GM18867 (cell line): ENCODE measurements around the gene PPFIBP1.
"Not testable (repeated sequence)": the region's sequence is repeated elsewhere in the genome, so short reads cannot be mapped to it uniquely, and the experiment has no call there.

Source experiments
- ATAC-seq: cut with Tn5 transposase; IDR thresholded peaks from one replicate; pipeline ENCODE4 v1.9.1; 2021; ENCODE audit warnings: mild to moderate bottlenecking, moderate library complexity; ENCODE audit not compliant: unreplicated experiment

Gene PPFIBP1

DNA sequence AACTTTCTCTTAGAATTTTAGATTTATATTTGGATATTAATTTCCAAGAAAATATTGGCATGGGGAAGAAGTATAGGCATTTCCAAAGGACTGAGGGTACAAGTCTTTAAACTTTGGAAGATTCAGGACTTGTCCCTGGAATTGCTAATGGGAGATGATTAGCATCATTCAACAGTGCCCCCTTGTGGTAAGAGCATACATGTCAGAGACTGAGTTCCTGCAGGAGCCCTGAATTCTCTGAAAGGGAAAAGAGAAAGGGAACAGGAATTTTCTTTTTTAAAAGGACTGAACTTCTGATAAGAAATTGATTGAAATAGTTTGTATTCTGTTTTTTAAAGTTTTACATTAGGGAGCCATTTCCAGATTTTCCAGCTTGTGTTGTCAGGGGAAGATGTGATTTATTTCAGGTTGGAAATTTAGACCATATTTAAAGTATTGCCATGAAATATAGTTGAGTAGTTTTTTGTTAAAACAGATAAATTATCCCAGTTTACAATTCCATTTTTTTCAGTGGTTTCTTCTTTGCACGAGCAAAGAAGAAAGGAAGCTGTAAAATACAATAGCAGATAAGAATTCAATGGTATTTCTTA is 128.3 kb downstream of the PPFIBP1 start:
- ATAC-seq: no peak

DNA sequence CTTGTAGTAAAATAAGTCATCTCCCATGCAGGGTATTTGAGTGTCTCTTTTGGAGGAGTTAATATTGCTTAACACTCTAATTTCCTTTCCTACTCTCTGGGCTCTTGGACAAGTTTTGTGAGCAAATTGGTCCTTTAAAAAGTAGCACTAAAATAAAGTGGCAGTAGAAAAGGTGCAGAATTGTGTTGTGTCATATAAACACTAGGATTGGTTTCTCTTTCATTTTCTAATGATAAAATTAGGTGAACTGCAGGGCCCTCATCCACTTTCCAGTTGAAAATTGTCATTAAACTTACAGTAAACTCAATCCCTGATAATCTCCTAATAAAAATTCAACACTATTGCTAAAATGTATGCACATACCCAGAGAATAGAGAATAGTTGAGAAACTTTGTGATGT is 129.7 kb downstream of the PPFIBP1 start:
- ATAC-seq: peak; percentile 64

DNA sequence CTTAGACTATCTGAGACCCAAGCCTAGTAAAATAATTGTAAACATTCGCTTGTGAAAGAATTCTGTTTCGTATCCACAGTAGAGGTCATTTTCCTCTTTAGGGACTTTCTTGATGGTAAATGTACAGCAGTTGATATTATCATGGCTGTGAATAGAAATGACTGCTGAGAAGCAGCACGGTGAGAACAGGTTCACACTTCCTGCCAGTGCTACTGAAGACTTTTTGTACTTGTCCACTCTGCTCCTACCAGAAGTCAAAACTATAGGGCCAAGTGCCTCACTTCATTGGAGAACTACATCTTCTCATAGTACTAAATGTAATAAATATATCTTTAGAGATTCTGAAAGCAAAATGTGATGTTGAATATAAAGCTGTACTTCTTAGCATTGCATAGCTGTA is 131.5 kb downstream of the PPFIBP1 start:
- ATAC-seq: not testable (repeated sequence)

DNA sequence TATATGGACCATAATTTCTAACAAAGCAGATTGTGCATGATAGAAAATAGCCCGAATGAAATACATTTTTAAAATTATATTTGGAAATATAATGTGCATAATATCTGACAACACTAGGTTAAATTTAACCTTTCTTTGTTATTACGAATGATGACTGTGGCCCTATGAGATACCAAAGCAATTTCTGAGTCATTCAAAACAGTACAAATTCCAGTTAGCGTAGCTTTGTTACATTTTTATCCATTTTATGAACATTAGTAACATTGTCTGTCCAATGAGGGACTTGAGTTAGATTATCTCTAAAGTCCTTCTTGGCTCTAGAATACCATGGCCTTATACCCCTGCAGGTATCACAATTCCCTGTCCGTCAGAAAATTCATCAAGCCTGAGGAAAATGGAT is 133.3 kb downstream of the PPFIBP1 start:
- no peak for ATAC-seq

DNA sequence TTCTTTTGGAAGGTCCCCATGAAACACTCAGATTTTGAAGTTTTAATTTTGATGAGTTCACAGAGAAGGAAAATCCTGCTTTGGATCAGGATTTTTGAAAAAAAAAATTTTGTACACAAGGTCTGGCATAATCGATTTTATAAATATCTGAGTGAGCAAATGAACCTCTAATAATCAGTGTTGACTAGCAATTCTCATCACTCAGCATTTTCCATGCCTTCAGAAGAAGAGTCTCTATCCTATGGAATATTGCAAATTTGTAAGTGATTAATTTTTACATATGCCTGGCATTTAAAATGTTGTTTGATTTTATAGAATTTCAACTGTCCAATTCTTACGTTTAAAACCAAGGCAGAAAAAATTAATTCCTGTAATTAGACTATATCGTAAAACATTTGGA is 141.7 kb downstream of the PPFIBP1 start:
- ATAC-seq: no peak

DNA sequence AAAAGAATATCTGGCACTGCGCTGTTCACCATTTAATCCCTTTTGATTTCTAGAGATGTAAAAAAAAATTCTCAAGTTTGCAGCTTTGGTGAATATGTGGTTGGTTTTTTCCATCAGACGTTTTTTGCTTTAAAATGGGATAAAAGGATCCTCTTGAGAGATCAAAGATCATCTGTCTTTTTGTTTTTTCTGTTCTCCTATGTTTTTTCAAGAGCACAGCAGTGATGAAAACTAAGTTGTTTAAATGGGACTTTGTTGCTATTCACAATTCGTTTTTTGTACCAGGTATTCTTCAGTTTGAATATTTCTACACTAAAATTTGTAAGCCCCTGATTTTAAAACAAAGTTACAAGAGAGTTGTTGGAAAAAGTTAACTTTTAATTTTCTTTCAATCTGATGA is 142.5 kb downstream of the PPFIBP1 start:
- no peak for ATAC-seq

DNA sequence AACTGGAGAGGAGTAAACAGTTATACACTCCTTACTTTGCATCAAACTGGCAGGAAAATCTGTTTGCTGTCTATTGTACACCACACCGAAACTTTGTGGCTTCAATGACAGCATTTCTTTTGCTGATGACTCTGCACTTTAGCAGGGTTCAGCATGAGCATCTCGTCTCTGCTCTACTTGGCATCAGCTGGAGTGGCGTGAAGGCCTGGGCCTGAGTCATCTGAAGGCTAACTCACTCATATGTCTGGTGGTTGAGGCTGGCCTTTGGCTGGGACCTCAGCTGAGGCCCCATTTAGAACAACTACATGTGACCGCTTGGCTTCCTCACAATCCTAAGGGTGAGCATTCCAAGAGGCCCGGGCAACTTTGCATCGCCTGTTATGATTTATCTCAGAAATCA is 143.5 kb downstream of the PPFIBP1 start:
- no peak for ATAC-seq

DNA sequence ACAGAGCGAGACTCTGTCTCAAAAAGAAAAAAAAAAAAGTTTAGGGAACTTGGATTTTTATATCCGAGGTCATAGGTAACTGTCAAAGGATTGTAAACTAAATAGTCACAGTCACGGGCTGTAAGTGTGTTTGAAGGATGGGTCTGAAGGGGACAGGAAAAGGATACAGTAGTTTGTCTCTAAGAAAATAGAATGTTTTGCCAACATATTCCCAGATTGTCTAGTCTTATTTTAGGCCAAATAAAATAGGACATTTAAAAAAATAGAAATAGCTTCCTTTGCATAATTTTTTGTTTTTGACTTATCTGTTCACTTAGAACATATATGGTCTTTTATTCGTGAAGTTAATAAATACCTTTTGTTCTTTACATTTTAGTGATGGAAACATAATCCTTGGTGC is 148.0 kb downstream of the PPFIBP1 start:
- ATAC-seq: no peak

DNA sequence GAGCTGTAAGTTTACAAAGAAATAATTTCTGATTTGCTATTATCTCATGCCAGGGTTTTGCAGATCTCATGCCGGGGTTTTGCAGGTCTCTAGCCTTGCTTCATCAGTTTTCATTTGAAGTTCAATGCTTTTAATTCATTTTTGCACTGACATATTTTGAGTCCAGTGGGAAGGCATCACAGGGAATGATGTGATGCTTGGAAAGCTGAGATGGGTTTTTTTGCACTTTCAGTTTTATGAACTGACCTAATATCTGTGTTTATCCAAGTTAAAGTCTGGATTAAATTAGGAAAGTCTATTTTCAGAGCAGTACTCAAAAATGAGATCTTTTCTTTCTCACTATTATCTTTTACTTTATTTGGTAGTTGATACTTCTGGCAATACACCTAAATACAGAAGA is 148.6 kb downstream of the PPFIBP1 start:
- ATAC-seq: no peak

DNA sequence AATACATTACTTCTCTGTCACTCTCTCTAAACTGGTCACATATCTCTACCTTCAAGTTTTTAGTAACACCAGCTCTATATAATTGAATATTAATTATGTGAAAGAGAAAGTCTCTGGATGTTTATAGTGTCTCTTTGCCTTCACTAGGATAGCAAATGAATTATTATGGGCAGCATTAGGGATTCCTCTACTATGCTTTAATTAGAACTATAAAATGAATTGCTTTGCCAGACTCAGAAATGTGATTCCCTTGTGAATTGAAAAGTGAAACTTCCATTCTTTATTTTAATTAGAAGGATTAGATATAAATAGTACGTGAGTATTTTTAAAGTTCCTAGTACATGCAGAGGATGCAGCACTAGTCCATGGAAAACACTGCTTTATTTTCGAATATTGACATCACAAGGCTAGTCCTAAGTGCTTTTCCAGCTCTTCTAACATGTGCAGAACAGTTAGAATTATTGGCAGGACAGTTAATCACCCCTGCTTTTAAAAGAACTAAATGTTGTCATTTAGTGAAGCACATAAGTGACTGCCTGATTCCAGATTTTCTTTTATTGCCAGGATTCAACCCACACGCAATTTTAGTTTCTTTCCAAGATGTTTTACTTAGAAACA is 149.2 kb downstream of the PPFIBP1 start:
- no peak for ATAC-seq

DNA sequence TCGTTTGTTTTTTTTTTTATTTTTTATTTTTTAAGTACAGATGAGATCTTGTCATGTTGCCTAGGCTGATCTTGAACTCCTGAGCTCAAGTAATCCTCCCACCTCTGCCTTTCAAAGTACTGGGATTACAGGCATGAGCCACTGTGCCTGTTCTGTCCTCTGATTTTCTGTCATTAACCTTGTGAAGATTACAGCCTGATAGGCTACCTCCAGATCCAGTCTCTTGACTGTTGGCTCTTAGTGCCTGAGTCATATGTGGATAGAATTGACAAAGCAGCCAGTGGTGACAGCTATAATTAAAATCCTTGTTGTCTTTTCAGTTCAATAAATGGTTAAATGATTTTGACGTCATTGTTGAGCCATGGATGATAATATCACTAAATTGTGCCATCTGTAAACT is 151.0 kb downstream of the PPFIBP1 start:
- no peak for ATAC-seq

DNA sequence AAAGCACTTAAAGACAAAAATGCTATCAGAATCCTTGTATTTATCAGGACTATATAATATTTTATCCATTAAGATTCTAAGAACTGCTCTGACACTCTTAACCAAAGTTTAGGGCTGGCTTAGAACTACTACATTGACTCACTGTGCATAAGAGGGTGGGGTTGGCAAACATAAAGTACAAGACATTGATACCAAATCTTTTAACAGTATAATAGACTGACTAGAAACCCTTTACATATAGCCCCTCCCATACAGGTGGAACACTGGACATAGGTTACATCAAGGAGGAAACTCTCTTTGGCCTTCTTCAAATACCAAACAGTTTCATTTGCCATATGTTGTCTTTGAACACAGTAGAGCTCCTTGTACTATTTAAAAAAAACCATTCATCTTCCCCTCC is 156.6 kb downstream of the PPFIBP1 start:
- no peak for ATAC-seq

DNA sequence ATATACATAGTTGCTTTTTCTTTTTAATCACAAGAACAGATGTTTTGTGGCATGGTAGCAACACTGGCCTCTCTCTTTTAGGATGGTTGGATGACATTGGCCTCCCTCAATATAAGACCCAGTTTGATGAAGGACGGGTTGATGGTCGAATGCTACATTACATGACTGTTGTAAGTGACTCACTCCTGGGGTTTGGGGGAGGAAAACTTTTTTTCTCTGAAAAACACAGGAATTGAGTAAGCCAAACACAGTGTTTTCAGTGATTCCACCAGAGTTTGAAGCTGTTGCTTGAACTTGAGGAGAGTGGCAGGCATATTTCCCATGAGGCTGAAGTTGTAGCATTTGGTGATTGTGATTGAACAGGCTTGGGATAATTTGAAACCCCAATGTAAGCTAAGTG is 158.5 kb downstream of the PPFIBP1 start:
- ATAC-seq: no peak

DNA sequence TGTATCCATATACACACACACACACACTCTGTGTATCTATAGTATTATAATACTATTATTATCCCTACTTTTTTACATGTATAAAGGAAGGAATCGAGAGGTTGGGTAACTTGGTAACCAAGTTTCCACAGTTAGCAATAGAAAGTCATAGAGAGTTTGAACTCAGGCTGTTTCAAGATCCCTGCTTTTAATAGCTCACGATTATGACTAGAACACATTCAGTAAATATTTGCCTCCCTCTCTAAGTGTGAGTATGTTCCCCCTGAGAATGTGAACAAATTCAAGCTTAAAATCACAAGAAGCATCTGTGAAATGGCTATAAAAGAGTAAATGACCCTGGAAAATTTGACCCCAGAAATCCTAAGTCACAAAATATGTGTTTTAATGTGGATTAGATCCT is 161.3 kb downstream of the PPFIBP1 start:
- ATAC-seq: no peak

DNA sequence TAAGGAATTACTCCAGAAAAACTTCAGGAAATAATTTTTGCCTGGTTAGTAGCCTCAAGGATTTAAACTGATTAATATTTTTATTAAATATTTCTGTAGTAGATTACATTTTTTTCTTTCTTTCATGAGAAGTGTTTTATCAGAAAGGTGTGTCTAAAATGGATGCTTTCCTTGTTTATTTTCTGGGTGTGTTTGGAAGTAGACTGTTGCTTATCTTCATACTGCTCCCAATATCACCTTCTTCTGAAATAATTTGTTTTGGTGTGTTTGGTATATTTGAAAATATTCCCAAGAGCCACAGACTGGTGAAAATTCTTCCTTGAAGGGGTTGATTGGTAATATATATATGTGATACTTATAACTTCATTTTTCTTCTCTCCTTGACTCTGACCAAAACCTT is 162.1 kb downstream of the PPFIBP1 start:
- no peak for ATAC-seq

DNA sequence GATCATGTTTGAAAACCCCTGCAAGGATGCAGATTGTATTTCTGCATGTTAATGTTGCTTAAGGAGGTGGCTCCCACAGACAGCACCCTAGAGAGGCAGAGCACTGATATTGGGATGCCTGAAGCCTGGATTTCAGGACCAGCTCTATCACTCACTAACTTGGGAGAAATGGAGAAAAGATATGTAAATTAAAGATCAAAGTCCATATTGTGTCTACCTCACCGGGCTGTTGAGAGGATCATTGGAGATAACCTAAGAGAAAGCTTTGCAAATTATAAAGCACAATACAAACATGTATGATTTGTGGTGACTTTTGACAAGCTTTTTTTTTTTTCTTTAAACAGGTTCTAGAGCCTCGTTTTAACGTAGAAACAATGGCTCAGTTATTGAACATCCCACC is 164.7 kb downstream of the PPFIBP1 start:
- no peak for ATAC-seq

DNA sequence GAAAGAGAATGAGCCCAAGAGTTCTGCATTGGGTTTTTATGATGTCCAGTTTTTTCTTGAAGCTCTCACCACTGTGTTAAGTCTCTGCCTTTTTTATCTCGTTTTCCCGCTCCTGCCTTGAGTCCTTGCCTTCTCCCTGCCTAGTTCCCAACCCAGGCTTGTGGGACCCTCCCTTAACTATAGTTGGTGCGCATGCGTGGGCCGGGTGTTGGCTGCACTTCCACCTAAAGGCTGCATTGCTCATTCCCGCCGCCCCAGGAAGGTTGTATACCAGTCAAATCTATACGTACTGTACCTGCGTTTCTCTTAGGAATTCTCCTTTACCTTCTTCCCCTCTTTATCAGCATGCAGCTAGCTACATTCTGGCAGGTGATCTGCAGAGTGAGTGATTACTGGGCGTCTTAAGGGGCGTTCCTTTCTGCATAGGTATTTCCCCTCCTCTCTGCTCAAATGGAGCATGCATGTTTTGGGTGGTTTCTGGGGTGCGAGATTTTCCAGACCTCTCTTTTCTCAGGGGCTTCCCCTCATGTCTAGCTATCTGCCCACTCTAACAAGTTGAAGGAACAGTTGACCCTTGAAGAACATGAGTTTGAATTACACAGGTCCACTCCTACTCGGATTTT is 165.7 kb downstream of the PPFIBP1 start:
- ATAC-seq: no peak

DNA sequence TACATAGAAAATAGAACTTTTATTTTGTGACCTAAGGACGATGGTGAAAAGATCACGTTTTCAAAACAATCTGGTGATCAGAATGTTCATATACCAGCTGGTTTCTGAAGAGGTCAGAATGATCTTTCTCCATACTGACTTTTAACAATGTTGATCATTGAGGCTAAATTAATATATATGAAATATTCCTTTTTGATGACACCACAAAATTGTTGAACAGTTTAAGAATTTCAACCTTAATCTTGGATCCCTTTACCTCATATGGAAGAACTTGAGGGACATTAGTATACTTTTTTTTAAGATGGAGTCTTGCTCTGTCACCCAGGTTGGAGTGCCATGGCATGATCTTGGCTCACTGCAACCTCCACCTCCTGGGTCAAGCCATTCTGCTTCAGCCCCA is 169.4 kb downstream of the PPFIBP1 start:
- no peak for ATAC-seq

DNA sequence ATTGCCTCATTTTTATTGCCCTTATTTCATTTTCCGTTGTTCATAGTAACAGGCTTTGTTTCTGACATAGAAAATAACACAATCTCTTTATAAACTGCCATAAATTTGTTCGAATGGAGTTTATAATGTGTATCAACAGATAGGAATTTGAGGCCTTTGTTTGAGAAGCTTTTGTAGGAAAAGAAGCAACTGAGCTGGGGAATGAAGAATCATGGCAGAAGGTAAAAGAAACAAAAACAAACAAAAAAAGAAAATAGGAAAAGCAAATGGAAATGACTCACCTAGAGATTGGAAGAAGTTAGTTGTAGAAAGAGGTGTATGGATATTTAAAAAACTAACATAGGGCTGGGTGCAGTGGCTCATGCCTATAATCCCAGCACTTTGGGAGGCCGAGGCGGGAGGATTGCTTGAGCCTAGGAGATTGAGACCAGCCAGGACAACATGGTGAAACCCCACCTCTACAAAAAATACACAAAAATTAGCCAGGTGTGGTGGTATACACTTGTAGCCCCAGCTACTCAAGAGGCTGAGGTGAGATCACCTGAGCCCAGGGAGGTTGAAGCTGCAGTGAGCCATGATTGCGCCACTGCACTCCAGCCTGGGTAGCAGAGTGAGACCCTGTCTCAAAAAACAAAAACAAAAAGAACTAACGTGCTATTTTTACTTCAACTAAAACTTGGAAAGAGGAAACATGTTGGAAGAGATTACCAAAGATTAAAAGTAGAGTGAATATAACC is 171.7 kb downstream of the PPFIBP1 start:
- no peak for ATAC-seq

DNA sequence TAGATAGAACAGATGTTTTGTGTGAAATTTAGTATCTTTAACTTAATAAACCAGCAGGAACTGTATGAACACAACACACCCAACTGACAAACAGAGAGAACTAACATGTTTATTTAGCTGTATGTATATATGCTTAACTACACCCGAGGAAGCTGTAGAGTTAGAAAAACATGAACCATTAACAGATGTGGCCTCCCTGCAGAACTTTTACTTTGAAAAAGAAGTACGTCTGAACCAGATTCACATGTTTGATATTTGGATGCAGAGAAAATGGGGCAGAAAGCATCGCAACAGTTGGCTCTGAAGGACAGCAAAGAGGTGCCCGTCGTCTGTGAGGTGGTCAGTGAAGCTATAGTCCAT is 172.3 kb downstream of the PPFIBP1 start, which contains the start of gene REP15:
REP15 (plus strand) TSS at position 155 of the 360 bp plus-strand sequence; CDS start at position 271, 116 bp downstream.
- ATAC-seq: no peak

DNA sequence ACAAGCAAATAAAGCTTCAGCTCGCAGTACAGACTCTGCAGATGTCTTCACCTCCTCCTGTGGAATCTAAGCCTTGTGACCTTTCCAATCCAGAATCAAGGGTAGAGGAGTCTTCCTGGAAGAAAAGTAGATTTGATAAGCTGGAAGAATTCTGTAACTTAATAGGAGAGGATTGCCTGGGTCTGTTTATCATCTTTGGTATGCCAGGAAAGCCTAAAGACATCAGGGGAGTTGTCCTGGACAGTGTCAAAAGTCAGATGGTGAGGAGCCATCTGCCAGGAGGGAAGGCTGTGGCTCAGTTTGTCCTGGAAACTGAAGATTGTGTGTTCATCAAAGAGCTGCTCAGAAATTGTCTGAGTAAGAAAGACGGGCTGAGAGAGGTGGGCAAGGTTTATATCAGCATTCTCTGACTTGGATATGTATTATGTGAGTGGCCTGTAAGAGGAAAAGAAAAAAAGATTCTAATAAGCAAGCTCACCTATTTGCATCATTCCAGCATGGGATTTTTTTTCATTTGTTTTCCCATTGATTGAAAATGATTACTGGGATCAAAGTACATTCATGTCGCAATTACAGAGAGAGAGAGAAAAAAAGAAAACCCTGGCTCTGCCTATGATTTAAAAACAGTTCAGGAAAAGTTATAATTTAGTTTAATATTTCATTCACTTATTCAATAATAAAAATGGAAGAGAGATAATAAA is 173.0 kb downstream of the PPFIBP1 start:
- ATAC-seq: no peak
